HCT116 (cell line): ENCODE data around the gene HOXD13. TPM values are rescaled to one million over a fixed set of nuclear protein-coding genes. Genes with fewer than 3 reads are reported as not detected.

ENCODE experiments used
- ATAC-seq: fragments of 200-7000 bp; cut with Tn5 transposase; 2 replicates; pipeline ENCODE4 v1.9.1; 2020; ENCODE audit warnings: mild to moderate bottlenecking, moderate library complexity
- BruUV-seq: library from RNA; stranded (reverse); fragments of 400-500 nt; replicated peaks from 2 replicates; lab custom pipeline; 2021; lab: Mats Ljungman, UMichigan
- CTCF ChIA-PET: fragments of 300-600 bp; sonication (Branson Sonifier 250); formaldehyde crosslinking; loops from one replicate; lab custom pipeline; 2021; ENCODE audit warnings: antibody characterized with exemption; lab: Charles Lee
- POLR2A ChIA-PET: fragments of 300-600, 350-600 bp; sonication (Branson Sonifier 250); formaldehyde crosslinking; loops from one replicate; lab custom pipeline; 2021; ENCODE audit warnings: antibody characterized with exemption; lab: Charles Lee
- RAD21 ChIA-PET, 2 experiments: fragments of 300-600 bp; sonication (Branson Sonifier 250); formaldehyde crosslinking; loops; one replicate each; lab custom pipeline; 2023; ENCODE audit warnings: low total read pairs in 2 of 2; ENCODE audit not compliant: uncharacterized antibody in 2 of 2, unreplicated experiment in 2 of 2, low non-redundant PET in 1 of 2; lab: Charles Lee
- DNase-seq: peaks from one replicate; pipeline ENCODE4 v3.0.0-alpha.2; 2010; ENCODE audit warnings: low read depth, low spot score
- H2AFZ ChIP-seq: fragments of 200-600 bp; shearing (Covaris generic), sonication (generic); 2 replicates; pipeline ENCODE4 v1.6.1; 2017; ENCODE audit warnings: low read depth, mixed run types, mixed read lengths, antibody characterized with exemption, low read length; ENCODE audit not compliant: poor library complexity, severe bottlenecking
- H3K27ac ChIP-seq: 2 replicates; pipeline ENCODE4 v1.5.1; 2012; ENCODE audit warnings: low read depth, low read length
- H3K27me3 ChIP-seq: fragments of 200-600 bp; sonication (generic); 2 replicates; pipeline ENCODE4 v1.6.1; 2016; ENCODE audit warnings: mixed run types, low read length, mixed read lengths; ENCODE audit not compliant: insufficient read depth
- H3K36me3 ChIP-seq, 2 experiments: fragments of 200-500 bp in 1 of 2; fragments of 200-600 bp in 1 of 2; sonication (Bioruptor generic) in 1 of 2; sonication (generic) in 1 of 2; 2 replicates each; pipeline versions ENCODE4 v1.5.1 to v1.6.1; 2014 to 2016; ENCODE audit warnings: low read length in 2 of 2, inconsistent platforms in 1 of 2, mixed read lengths in 1 of 2, mixed run types in 1 of 2; ENCODE audit not compliant: insufficient read depth in 2 of 2, control insufficient read depth in 1 of 2
- H3K4me1 ChIP-seq, 2 experiments: fragments of 200-600 bp in 1 of 2; sonication (generic) in 1 of 2; 2 replicates each; pipeline versions ENCODE4 v1.5.1 to v1.6.1; 2012 to 2017; ENCODE audit warnings: low read length in 2 of 2, inconsistent platforms in 1 of 2, mild to moderate bottlenecking in 1 of 2, mixed read lengths in 1 of 2, mixed run types in 1 of 2, moderate library complexity in 1 of 2; ENCODE audit not compliant: insufficient read depth in 2 of 2, control insufficient read depth in 1 of 2
- H3K4me2 ChIP-seq: fragments of 200-600 bp; sonication (generic); 2 replicates; pipeline ENCODE4 v1.6.1; 2017; ENCODE audit warnings: mixed run types, low read length, mixed read lengths
- H3K4me3 ChIP-seq, 2 experiments: fragments of 200-600 bp in 1 of 2; sonication (generic) in 1 of 2; replicated peaks in 1 of 2; 2 replicates each; pipeline ENCODE4 v1.5.1; 2011 to 2016; ENCODE audit warnings: low read length in 2 of 2, control low read depth in 1 of 2, low read depth in 1 of 2, mild to moderate bottlenecking in 1 of 2, mixed read lengths in 1 of 2, mixed run types in 1 of 2
- H3K79me2 ChIP-seq: fragments of 200-600 bp; sonication (generic); 2 replicates; pipeline ENCODE4 v1.6.1; 2017; ENCODE audit warnings: mild to moderate bottlenecking, mixed run types, low read length, moderate library complexity, mixed read lengths; ENCODE audit not compliant: insufficient read depth
- H3K9ac ChIP-seq: fragments of 200-600 bp; sonication (generic); 2 replicates; pipeline ENCODE4 v1.6.1; 2016; ENCODE audit warnings: low read length, mixed read lengths
- H3K9me2 ChIP-seq: fragments of 200-600 bp; sonication (generic), shearing (Covaris generic); 2 replicates; pipeline ENCODE4 v1.6.1; 2017; ENCODE audit warnings: mixed run types, mild to moderate bottlenecking, moderate library complexity; ENCODE audit not compliant: insufficient read depth
- H3K9me3 ChIP-seq, 2 experiments: fragments of 200-500 bp in 1 of 2; fragments of 200-600 bp in 1 of 2; sonication (Bioruptor generic) in 1 of 2; sonication (generic) in 1 of 2; 2 replicates each; pipeline ENCODE4 v1.6.1; 2014 to 2017; ENCODE audit warnings: low read length in 2 of 2, mixed read lengths in 2 of 2, inconsistent platforms in 1 of 2, low read depth in 1 of 2, mild to moderate bottlenecking in 1 of 2, mixed run types in 1 of 2, moderate library complexity in 1 of 2; ENCODE audit not compliant: control insufficient read depth in 1 of 2, insufficient read depth in 1 of 2
- H4K20me1 ChIP-seq: fragments of 200-600 bp; sonication (generic), shearing (Covaris generic); 2 replicates; pipeline ENCODE4 v1.6.1; 2017; ENCODE audit warnings: mixed run types, mild to moderate bottlenecking, moderate library complexity; ENCODE audit not compliant: insufficient read depth
- ATF3 ChIP-seq: IDR thresholded peaks from 2 replicates; pipeline ENCODE4 v1.6.1; 2012
- CBX3 ChIP-seq: IDR thresholded peaks from 2 replicates; pipeline ENCODE4 v1.6.1; 2012; ENCODE audit warnings: low read depth
- ELF1 ChIP-seq: IDR thresholded peaks from 2 replicates; pipeline ENCODE4 v1.6.1; 2012; ENCODE audit warnings: low read depth, borderline replicate concordance
- EZH2 ChIP-seq: fragments of 200-600 bp; sonication (generic); IDR thresholded peaks from 2 replicates; pipeline ENCODE4 v1.6.1; 2017; ENCODE audit warnings: antibody characterized with exemption, mixed run types
- EZH2phosphoT487 ChIP-seq: fragments of 200-600 bp; IDR thresholded peaks from 2 replicates; pipeline ENCODE4 v1.6.1; 2018; ENCODE audit warnings: antibody characterized with exemption, borderline replicate concordance
- FOSL1 ChIP-seq: IDR thresholded peaks from 2 replicates; pipeline ENCODE4 v1.6.1; 2012; ENCODE audit warnings: low read depth
- POLR2A ChIP-seq: IDR thresholded peaks from 2 replicates; pipeline ENCODE4 v1.7.0; 2011; ENCODE audit warnings: borderline replicate concordance; ENCODE audit not compliant: insufficient read depth, insufficient read length; ENCODE audit errors: extremely low read depth
- SRF ChIP-seq: IDR thresholded peaks from 2 replicates; pipeline ENCODE4 v1.6.1; 2012; ENCODE audit warnings: low read depth
- YY1 ChIP-seq: IDR thresholded peaks from 2 replicates; pipeline ENCODE4 v1.6.1; 2011; ENCODE audit warnings: low read length, low read depth, moderate library complexity, mild to moderate bottlenecking; ENCODE audit not compliant: insufficient replicate concordance; ENCODE audit errors: extremely low read depth
- ZFX ChIP-seq: fragments of 450-650 bp; IDR thresholded peaks from 2 replicates; pipeline ENCODE4 v1.6.1; 2017
- ZNF274 ChIP-seq: fragments of 200-500 bp; sonication (Bioruptor generic); IDR thresholded peaks from 2 replicates; pipeline ENCODE4 v1.6.1; 2014; ENCODE audit warnings: mild to moderate bottlenecking, low read depth, low read length, inconsistent platforms
- intact Hi-C: fragments of 100-400 bp; cut with micrococcal nuclease; formaldehyde crosslinking; loops from 2 replicates; pipeline ENCODE4 v1.10.0; 2022
- total RNA-seq: library from RNA; stranded (reverse); gene quantifications from one replicate; pipeline ENCODE4 v1.2.1, GENCODE V29; 2021; ENCODE audit not compliant: unreplicated experiment
- TF ChIP-seq, protein P1 (sequence below): IDR thresholded peaks from 2 replicates; pipeline ENCODE4 v1.6.1; 2012

HOXD13 gene
- total RNA-seq, 1 experiment from 2014 or later = not detected

- no peaks in the 10 kb centered on the region for H3K79me2 ChIP-seq
- no peaks in the 10 kb centered on the region for H3K27me3 ChIP-seq
- H3K9ac ChIP-seq = peak overlapping the region; percentile 58
- TF ChIP-seq ATF3 (no peak), ZFX (peak; percentile 75)
- peaks cover 5 to 22% of the 10 kb centered on the region in 2 experiments; a peak in 3 of 4 replicates for H3K4me1 ChIP-seq
- intact Hi-C loops = no loop called here
- peak overlapping the region; percentile 55; the same call in 1 of the 2 replicates for H3K27ac ChIP-seq
- BruUV-seq = no TSS peak
- H3K4me2 ChIP-seq = peak overlapping the region; percentile 75
- H2AFZ ChIP-seq = peak overlapping the region; percentile 19
- no peaks in the 10 kb centered on the region for H3K9me3 ChIP-seq
- no peaks in the 10 kb centered on the region for H3K36me3 ChIP-seq
- DNase-seq (no peak), ATAC-seq (peak; percentile 35)
- ChIA-PET CTCF (interaction anchor here (0.9 to 1.4 kb wide), 4 partner anchors 9 to 516 kb away, joined by 3 to 5 read pairs (median 4); no protein-coding TSS in a partner anchor), RAD21 (interaction anchor here in 1 of 2 experiments (0.9 to 1.3 kb wide), 2 partner anchors 318 to 502 kb away, joined by 3 read pairs; no protein-coding TSS in a partner anchor), POLR2A (interaction anchor here (0.9 to 1.3 kb wide), 3 partner anchors 318 to 517 kb away, joined by 3 to 5 read pairs (median 4); no protein-coding TSS in a partner anchor)
- H4K20me1 ChIP-seq = no peaks in the 10 kb centered on the region
- no peaks in the 10 kb centered on the region for H3K9me2 ChIP-seq
- peak overlapping the region; percentile 52 to 61 for H3K4me3 ChIP-seq
Observed at GRCh38 chr2:176136374-176137251, 44.1 kb downstream of the HOXD13 start.

DNA sequence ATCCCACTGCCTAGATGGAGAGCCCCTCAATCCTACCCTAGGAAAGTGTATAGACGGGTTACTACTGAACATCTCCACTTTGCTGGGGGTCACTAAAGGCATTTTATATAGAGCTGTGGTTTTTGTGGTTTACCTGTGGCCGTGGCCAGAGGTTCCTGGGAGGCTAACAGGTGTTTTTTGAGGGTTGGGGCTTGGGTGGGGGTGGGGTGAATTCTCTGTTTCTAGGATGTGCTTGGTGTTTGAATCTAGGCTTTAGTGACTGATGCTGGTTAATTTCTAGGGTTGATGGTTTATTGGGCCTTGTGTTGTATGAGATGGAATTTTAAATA, 44.7 kb downstream of the HOXD13 start:
- Histone ChIP-seq H3K9me2 (no peaks in the 10 kb centered on the region), H2AFZ (no peak overlapping the region), H4K20me1 (no peaks in the 10 kb centered on the region), H3K4me2 (peak overlapping the region; percentile 75), H3K4me1 (peaks cover 5 to 22% of the 10 kb centered on the region in 2 experiments; a peak in 3 of 4 replicates), H3K27me3 (no peaks in the 10 kb centered on the region), H3K79me2 (no peaks in the 10 kb centered on the region), H3K9ac (peak overlapping the region; percentile 58), H3K36me3 (no peaks in the 10 kb centered on the region), H3K9me3 (no peaks in the 10 kb centered on the region), H3K4me3 (peak overlapping the region; percentile 52 to 61), H3K27ac (no peak overlapping the region)
- intact Hi-C loops = no loop called here
- no TSS peak for BruUV-seq
- ATAC-seq (no peak), DNase-seq (no peak)
- ChIA-PET POLR2A (no interaction called here), RAD21 (interaction anchor here in 1 of 2 experiments (1.3 kb wide), 1 partner anchor 318 kb away, joined by 3 read pairs; no protein-coding TSS in a partner anchor), CTCF (interaction anchor here (1.1 to 1.4 kb wide), 4 partner anchors 10 to 515 kb away, joined by 4 to 5 read pairs (median 4); no protein-coding TSS in a partner anchor)
- no peak for TF ChIP-seq EZH2
- no peak for TF ChIP-seq YY1
- no peak for TF ChIP-seq CBX3
- TF ChIP-seq ZNF274 = no peak
- TF ChIP-seq ELF1 = no peak
- no peak for TF ChIP-seq FOSL1
- TF ChIP-seq POLR2A = no peak
- TF ChIP-seq SRF = no peak
- TF ChIP-seq, protein P1, sequence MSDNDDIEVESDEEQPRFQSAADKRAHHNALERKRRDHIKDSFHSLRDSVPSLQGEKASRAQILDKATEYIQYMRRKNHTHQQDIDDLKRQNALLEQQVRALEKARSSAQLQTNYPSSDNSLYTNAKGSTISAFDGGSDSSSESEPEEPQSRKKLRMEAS = no peak
- TF ChIP-seq EZH2phosphoT487 = no peak
